Lower leg skin (tissue), 4 donors: ENCODE data around the gene GRM8. TPM values are rescaled to one million over a fixed set of nuclear protein-coding genes. Genes with fewer than 3 reads are reported as not detected.

Experiments
- DNase-seq, 2 donors: peaks; one replicate each; pipeline ENCODE4 v3.0.0-alpha.2; 2019; ENCODE audit warnings: low spot score in 2 of 2
- H3K4me3 ChIP-seq: fragments of 200-600 bp; sonication (generic); 2 replicates; pipeline ENCODE4 v1.5.1; 2017; ENCODE audit warnings: mild to moderate bottlenecking, low read depth; ENCODE audit not compliant: poor library complexity, severe bottlenecking
- CTCF ChIP-seq, 3 donors: fragments of 450-650 bp; IDR thresholded peaks; one replicate each; pipeline ENCODE4 v1.5.1; 2016; ENCODE audit warnings: antibody characterized with exemption in 3 of 3, mild to moderate bottlenecking in 3 of 3, moderate library complexity in 2 of 3
- POLR2A ChIP-seq, 2 donors: fragments of 450-650 bp; IDR thresholded peaks; one replicate each; pipeline ENCODE4 v1.6.1; 2016 to 2017; ENCODE audit warnings: antibody characterized with exemption in 2 of 2, mild to moderate bottlenecking in 1 of 2, moderate library complexity in 1 of 2
- WGBS, 2 donors: methylation state at CpG; one replicate each; pipeline ENCODE4 v1.1.5; 2018; 5-methylcytosine and 5-hydroxymethylcytosine counted together
- intact Hi-C: fragments of 100-400 bp; cut with DNase I; formaldehyde crosslinking; loops from one replicate; pipeline ENCODE4 v1.15.0; 2023; ENCODE audit warnings: low total_unique reads
- total RNA-seq, 4 donors: library from RNA; depleted of rRNA; stranded (reverse); fragments of >200 nt; gene quantifications; one replicate each; pipeline ENCODE4 v1.1.0, GENCODE V29; 2016

Gene GRM8
- total RNA-seq, 4 donors from 2014 or later, result 0.45 TPM; not detected in 3

GRCh38 chr7:126993626-126994213 lies 259.0 kb downstream of the GRM8 start:
- no peak overlapping the region for H3K4me3 ChIP-seq
- intact Hi-C loops, result no loop called here
- TF ChIP-seq CTCF (IDR thresholded peaks at IDR 0.05) (no peak), POLR2A (IDR thresholded peaks at IDR 0.05) (no peak)
- WGBS, 2 donors, result 87 to 88% methylated on average over 2 of the region's 2 CpGs
- no peak for DNase-seq

GRCh38 chr7:126988022-126988421 lies 264.7 kb downstream of the GRM8 start:
- DNase-seq, result no peak
- TF ChIP-seq CTCF (IDR thresholded peaks at IDR 0.05) (no peak), POLR2A (IDR thresholded peaks at IDR 0.05) (no peak)
- 80 to 82% methylated on average over 4 of the region's 4 CpGs for WGBS, 2 donors
- intact Hi-C loops, result no loop called here
- no peak overlapping the region for H3K4me3 ChIP-seq

- intact Hi-C loops, result no loop called here
- 54 to 65% methylated on average over 2 of the region's 2 CpGs for WGBS, 2 donors
- no peak overlapping the region for H3K4me3 ChIP-seq
- TF ChIP-seq POLR2A (IDR thresholded peaks at IDR 0.05) (no peak), CTCF (IDR thresholded peaks at IDR 0.05) (no peak)
- no peak for DNase-seq
These were observed 273.0 kb downstream of the GRM8 start for GRCh38 chr7:126979722-126980121.

GRCh38 chr7:126978865-126979264 lies 273.9 kb downstream of the GRM8 start:
- no peak for DNase-seq
- WGBS, 2 donors, result 43 to 55% methylated on average over 3 of the region's 3 CpGs
- intact Hi-C loops, result no loop called here
- TF ChIP-seq CTCF (IDR thresholded peaks at IDR 0.05) (no peak), POLR2A (IDR thresholded peaks at IDR 0.05) (no peak)
- no peak overlapping the region for H3K4me3 ChIP-seq

GRCh38 chr7:126973066-126973465 lies 279.7 kb downstream of the GRM8 start:
- intact Hi-C loops, result no loop called here
- TF ChIP-seq POLR2A (IDR thresholded peaks at IDR 0.05) (no peak), CTCF (IDR thresholded peaks at IDR 0.05) (no peak)
- DNase-seq, result no peak
- H3K4me3 ChIP-seq, result no peak overlapping the region

GRCh38 chr7:126972571-126972970 lies 280.2 kb downstream of the GRM8 start:
- intact Hi-C loops, result no loop called here
- H3K4me3 ChIP-seq, result no peak overlapping the region
- no peak for DNase-seq
- TF ChIP-seq POLR2A (IDR thresholded peaks at IDR 0.05), result no peak
- 82 to 83% methylated on average over 1 of the region's 1 CpG for WGBS, 2 donors
